NCI-H345 (cell line): ENCODE results near the gene TADA3.

Experiments
- DNase-seq: peaks from one replicate; lab custom pipeline; 2025; lab: John Stamatoyannopoulos, UW

Gene TADA3

GRCh38 chr3:9809615-9810432 lies 17.6 kb upstream of the TADA3 start, which contains the start of gene TTLL3:
Gene TTLL3 (plus strand): TSS chr3:9810262. CDS start chr3:9810662, 400 bp downstream.
- peak; percentile 45 for DNase-seq

GRCh38 chr3:9809239-9809614 lies 17.0 kb upstream of the TADA3 start:
- DNase-seq, result no peak

GRCh38 chr3:9808345-9809037 lies 16.2 kb upstream of the TADA3 start:
- DNase-seq, result peak; percentile 40

- no peak for DNase-seq
These were observed 15.7 kb upstream of the TADA3 start for GRCh38 chr3:9807981-9808344.

GRCh38 chr3:9806688-9807589 lies 14.7 kb upstream of the TADA3 start:
- no peak for DNase-seq

GRCh38 chr3:9806137-9806536 lies 13.9 kb upstream of the TADA3 start:
- DNase-seq, result no peak

- DNase-seq, result no peak
These were observed 12.7 kb upstream of the TADA3 start for GRCh38 chr3:9804996-9805395.

- DNase-seq, result no peak
These were observed 11.2 kb upstream of the TADA3 start for GRCh38 chr3:9803494-9803893.

- DNase-seq, result no peak
These were observed 8.3 kb upstream of the TADA3 start for GRCh38 chr3:9800529-9800928.

- no peak for DNase-seq
These were observed 5.1 kb upstream of the TADA3 start for GRCh38 chr3:9797196-9797945.

- no peak for DNase-seq
These were observed 2.9 kb upstream of the TADA3 start for GRCh38 chr3:9795207-9795606.

GRCh38 chr3:9794400-9794799 lies 2.1 kb upstream of the TADA3 start:
- no peak for DNase-seq

- no peak for DNase-seq
These were observed 998 bp upstream of the TADA3 start for GRCh38 chr3:9793161-9793781.

- DNase-seq, result no peak
These were observed 376 bp downstream of the TADA3 start for GRCh38 chr3:9791790-9792404.

GRCh38 chr3:9791127-9791526 lies 1.1 kb downstream of the TADA3 start:
- no peak for DNase-seq

- DNase-seq, result no peak
These were observed 4.6 kb downstream of the TADA3 start for GRCh38 chr3:9787714-9788113.

GRCh38 chr3:9786825-9787669 lies 5.2 kb downstream of the TADA3 start:
- DNase-seq, result no peak

- no peak for DNase-seq
These were observed 6.0 kb downstream of the TADA3 start for GRCh38 chr3:9786209-9786739.

GRCh38 chr3:9785602-9786001 lies 6.7 kb downstream of the TADA3 start:
- DNase-seq, result no peak

GRCh38 chr3:9784965-9785364 lies 7.3 kb downstream of the TADA3 start:
- DNase-seq, result no peak
